Activated T-cell treated with anti-CD3 and anti-CD28 coated beads, Interleukin-2, amount 50 U/mL, for 24 hours (primary cell): Measurements from ENCODE around the gene MTNR1B.

Experiments used
- DNase-seq: peaks from one replicate; pipeline ENCODE4 v3.0.0-alpha.2; 2020
- H3K27ac Mint-ChIP-seq: 2 replicates; pipeline ENCODE4 v1.8.0; 2020; ENCODE audit warnings: mild to moderate bottlenecking, mixed read lengths
- H3K27me3 Mint-ChIP-seq: 2 replicates; pipeline ENCODE4 v1.8.0; 2020; ENCODE audit warnings: mixed read lengths
- H3K36me3 Mint-ChIP-seq: 2 replicates; pipeline ENCODE4 v1.8.0; 2020; ENCODE audit warnings: low read depth, mixed read lengths
- H3K4me1 Mint-ChIP-seq: 2 replicates; pipeline ENCODE4 v1.8.0; 2020; ENCODE audit warnings: low read depth, mixed read lengths
- H3K4me3 Mint-ChIP-seq: 2 replicates; pipeline ENCODE4 v1.8.0; 2020; ENCODE audit warnings: mild to moderate bottlenecking, moderate library complexity, mixed read lengths
- H3K9me3 Mint-ChIP-seq: 2 replicates; pipeline ENCODE4 v1.8.0; 2020; ENCODE audit warnings: mixed read lengths

Gene MTNR1B

DNA sequence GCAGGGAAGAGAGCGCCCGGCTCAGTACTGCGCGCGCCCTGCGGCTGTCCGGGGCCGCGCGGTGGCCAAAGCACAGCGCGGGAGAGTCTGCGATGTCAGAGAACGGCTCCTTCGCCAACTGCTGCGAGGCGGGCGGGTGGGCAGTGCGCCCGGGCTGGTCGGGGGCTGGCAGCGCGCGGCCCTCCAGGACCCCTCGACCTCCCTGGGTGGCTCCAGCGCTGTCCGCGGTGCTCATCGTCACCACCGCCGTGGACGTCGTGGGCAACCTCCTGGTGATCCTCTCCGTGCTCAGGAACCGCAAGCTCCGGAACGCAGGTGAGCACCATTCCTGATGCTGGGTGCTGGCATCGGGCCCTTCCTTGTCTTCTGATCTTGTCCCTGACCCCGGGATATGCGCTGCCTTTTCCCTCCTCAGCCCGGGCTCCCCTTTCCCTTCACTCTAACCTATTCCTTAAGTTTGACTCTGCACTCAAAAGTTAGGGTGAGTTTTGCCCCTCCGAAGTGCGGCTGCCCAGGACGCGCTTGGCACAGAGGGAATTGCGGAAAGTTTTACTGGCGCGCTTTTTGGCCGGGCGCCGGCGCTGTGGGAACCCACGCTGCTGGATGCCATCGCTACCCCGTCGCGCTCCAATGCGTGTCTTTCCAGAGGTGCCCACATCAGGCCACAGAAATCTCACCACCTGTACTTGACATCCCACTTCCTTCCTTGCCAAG is at the start of gene MTNR1B:
Gene MTNR1B, plus strand, starts transcription at position 18 of the 714 bp plus-strand sequence. Its CDS starts 75 bp downstream, at position 93.
- no peak for DNase-seq
- Mint-ChIP-seq H3K27ac (no peak within 1 kb of the TSS), H3K9me3 (no peaks in the 10 kb centered on the region), H3K4me3 (no peak within 1 kb of the TSS), H3K27me3 (peaks cover 24% of the 10 kb centered on the region), H3K36me3 (no peaks in the 10 kb centered on the region), H3K4me1 (peaks cover 5% of the 10 kb centered on the region)

- Mint-ChIP-seq H3K36me3 (no peaks in the 10 kb centered on the region), H3K4me1 (no peaks in the 10 kb centered on the region), H3K9me3 (no peaks in the 10 kb centered on the region), H3K4me3 (no peak overlapping the region), H3K27me3 (no peaks in the 10 kb centered on the region), H3K27ac (no peak overlapping the region)
- DNase-seq: no peak
Observed at GRCh38 chr11:92920331-92920730, 49.1 kb upstream of the MTNR1B start.

DNA sequence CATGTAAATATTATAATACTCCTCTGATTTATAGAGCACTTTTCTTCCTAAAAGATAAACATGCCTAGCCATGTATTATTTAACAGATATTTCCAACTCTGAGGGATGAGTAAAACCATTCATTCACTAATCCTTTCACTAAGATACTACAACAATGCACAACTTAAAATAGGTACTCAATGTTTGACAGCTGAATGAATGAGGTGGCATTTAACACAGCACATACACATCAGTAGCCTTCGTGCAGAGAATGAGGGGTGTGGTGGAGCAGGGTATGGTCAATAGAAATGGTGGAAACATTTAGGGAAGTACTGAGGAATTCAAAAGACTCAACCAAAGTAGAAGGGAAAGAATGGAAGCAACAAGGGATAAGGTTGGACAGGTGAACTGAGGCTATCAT is 46.7 kb upstream of the MTNR1B start:
- no peaks in the 10 kb centered on the region for H3K36me3 Mint-ChIP-seq

DNA sequence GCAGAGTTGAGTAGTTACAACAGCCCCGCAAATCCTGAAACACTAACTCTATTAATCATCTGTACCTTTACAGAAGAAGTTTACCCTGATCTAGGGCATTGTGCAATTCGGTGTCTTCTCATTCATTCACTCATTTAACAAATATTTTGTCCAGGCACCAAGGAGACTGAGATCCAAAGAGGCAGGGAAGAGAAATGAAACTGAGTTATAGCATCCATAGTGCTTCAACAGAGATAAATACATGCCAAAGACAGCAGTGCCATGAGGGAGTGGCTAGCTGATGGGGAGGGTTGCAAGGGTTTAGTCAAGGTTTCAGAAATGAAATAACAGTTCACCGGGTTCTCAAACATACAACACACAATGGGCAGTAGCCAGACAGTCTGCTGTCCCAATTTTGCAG is 40.2 kb upstream of the MTNR1B start:
- Mint-ChIP-seq H3K9me3 (no peaks in the 10 kb centered on the region), H3K36me3 (no peaks in the 10 kb centered on the region), H3K27me3 (peaks cover 7% of the 10 kb centered on the region), H3K4me3 (no peak overlapping the region), H3K27ac (no peak overlapping the region), H3K4me1 (no peaks in the 10 kb centered on the region)
- no peak for DNase-seq

More for the DNA sequence above, 46.7 kb upstream of the MTNR1B start:
- no peak overlapping the region for H3K4me3 Mint-ChIP-seq
- H3K9me3 Mint-ChIP-seq: no peaks in the 10 kb centered on the region
- DNase-seq: no peak
- H3K27ac Mint-ChIP-seq: no peak overlapping the region
- no peaks in the 10 kb centered on the region for H3K4me1 Mint-ChIP-seq
- no peaks in the 10 kb centered on the region for H3K27me3 Mint-ChIP-seq

DNA sequence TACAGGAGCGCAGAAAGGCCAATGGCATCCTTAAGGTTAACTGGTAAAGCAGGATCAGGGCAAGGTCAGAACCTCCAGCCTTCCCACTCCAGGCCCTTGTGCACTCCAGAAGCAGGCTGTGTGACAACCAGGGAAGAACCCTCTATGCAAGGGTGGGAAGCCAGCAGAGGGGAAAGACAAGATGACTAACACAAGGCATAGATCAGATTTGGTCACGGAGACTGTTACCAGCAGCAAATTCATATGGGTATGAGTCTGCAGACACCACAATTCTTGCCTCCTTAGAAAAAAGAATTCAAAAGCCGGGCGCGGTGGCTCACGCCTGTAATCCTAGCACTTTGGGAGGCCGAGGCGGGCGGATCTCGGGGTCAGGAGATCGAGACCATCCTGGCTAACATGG is 39.8 kb upstream of the MTNR1B start:
- Mint-ChIP-seq H3K27me3 (peaks cover 7% of the 10 kb centered on the region), H3K4me3 (no peak overlapping the region), H3K9me3 (no peaks in the 10 kb centered on the region), H3K4me1 (no peaks in the 10 kb centered on the region), H3K36me3 (no peaks in the 10 kb centered on the region), H3K27ac (no peak overlapping the region)
- no peak for DNase-seq

DNA sequence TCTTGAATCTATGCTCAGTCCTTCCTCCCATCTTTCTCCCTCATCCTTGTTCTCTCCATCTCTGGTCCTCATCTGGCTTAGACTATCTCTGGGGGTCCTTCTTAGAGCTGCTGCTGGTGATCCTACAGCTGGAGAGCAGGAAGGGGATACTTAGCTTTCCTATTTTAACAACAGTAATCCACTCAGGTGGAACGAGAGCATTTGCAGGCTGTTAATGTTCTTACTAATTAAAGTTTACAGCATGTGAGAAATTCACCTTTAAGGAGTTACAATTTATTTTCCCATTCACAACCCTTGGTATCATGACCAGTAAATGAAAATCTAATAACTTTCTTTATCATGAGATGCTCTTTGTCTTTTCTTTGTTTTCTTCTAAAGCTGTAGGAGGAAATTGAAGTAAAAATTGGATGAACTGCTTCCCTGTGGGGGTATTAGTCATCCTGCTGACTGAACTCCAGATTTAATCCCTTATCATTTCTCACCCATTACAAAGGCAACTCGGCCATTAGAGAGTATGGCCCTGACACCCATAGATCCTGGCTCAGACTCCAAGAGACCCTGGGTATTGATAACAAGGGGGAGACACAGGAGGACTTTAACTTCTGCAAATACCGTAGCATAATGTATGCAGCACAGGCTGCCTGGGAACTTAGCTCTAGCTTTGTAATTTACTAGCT is 37.6 kb upstream of the MTNR1B start:
- Mint-ChIP-seq H3K27me3 (peaks cover 7% of the 10 kb centered on the region), H3K9me3 (no peaks in the 10 kb centered on the region), H3K4me1 (no peaks in the 10 kb centered on the region), H3K27ac (no peak overlapping the region), H3K36me3 (no peaks in the 10 kb centered on the region), H3K4me3 (no peak overlapping the region)
- no peak for DNase-seq

GRCh38 chr11:92939305-92939704 is 30.1 kb upstream of the MTNR1B start:
- peaks cover 15% of the 10 kb centered on the region for H3K27me3 Mint-ChIP-seq
- no peak for DNase-seq
- no peak overlapping the region for H3K27ac Mint-ChIP-seq
- H3K9me3 Mint-ChIP-seq: no peaks in the 10 kb centered on the region
- no peak overlapping the region for H3K4me3 Mint-ChIP-seq
- no peaks in the 10 kb centered on the region for H3K36me3 Mint-ChIP-seq
- no peaks in the 10 kb centered on the region for H3K4me1 Mint-ChIP-seq

DNA sequence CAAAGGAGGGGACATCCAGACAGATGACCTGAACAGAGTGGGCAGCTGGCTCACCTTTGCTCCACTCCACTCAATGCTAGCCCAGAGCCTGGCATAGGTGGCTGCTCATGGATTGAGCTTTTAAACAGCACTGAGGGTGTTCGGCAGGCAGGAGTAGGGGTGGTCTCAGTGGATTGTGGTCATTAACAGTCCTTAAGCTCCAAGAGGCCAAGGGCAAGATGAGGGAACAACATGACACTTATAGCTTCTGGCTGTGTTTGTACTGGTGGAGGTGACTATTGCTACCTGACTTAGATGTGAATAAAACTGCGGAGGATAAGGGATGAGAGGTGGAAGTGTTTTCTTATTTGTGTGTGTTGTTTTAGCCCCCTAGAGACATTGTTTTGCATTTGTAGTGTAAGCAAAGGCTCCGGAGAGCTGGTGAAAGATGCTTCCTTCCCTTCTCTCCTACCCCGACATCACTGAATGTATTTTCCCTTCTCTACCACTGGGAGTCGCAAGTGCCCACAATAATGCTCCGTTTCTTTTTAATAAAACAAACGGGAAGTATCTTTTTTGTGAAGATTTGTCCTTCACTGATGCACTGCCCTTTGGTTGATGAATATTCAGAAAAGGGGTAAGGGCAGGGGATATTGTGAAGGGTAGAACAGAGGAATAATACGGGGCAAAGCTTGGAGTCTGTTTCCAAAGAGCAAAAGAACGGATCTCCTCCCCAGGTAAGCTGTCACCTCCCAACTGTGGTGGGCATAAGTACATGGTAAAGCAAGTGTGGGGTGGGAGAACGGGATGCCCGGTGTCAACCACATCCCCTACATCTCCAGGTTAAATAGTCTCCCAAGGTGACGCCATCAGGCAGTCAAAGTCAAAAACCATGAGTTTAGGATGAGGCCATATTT is 27.5 kb upstream of the MTNR1B start:
- peaks cover 15% of the 10 kb centered on the region for H3K27me3 Mint-ChIP-seq
- no peaks in the 10 kb centered on the region for H3K36me3 Mint-ChIP-seq
- no peak for DNase-seq
- no peak overlapping the region for H3K27ac Mint-ChIP-seq
- no peaks in the 10 kb centered on the region for H3K4me1 Mint-ChIP-seq
- no peaks in the 10 kb centered on the region for H3K9me3 Mint-ChIP-seq
- no peak overlapping the region for H3K4me3 Mint-ChIP-seq

- Mint-ChIP-seq H3K27me3 (peaks cover 21% of the 10 kb centered on the region), H3K36me3 (no peaks in the 10 kb centered on the region), H3K4me1 (no peaks in the 10 kb centered on the region), H3K9me3 (peaks cover 11% of the 10 kb centered on the region), H3K27ac (no peak overlapping the region), H3K4me3 (no peak overlapping the region)
- no peak for DNase-seq
Observed at GRCh38 chr11:92946707-92947106, 22.7 kb upstream of the MTNR1B start.

DNA sequence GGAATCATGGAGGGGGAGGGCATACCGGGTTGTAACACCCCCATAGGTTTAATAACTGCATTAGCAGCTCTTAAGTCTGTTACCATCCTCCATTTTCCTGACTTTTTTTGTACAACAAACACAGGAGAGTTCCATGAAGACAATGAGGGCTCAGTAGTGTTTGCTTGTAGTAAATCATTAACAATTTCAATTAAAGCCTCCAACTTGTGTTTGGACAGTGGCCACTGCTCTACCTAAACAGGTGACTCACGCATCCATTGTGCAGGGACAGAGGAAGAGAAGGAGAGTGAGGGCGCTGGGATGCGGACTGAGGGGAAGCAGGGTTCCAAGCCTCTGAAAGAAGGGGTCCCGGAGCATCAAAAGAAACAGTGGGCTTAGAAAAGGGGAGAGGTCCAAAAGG is 21.3 kb upstream of the MTNR1B start:
- Mint-ChIP-seq H3K36me3 (no peaks in the 10 kb centered on the region), H3K27ac (no peak overlapping the region), H3K27me3 (peaks cover 9% of the 10 kb centered on the region), H3K4me1 (no peaks in the 10 kb centered on the region), H3K4me3 (no peak overlapping the region), H3K9me3 (peaks cover 11% of the 10 kb centered on the region)
- no peak for DNase-seq

GRCh38 chr11:92954003-92954402 is 15.4 kb upstream of the MTNR1B start:
- DNase-seq: no peak
- Mint-ChIP-seq H3K4me3 (no peak overlapping the region), H3K36me3 (no peaks in the 10 kb centered on the region), H3K9me3 (peaks cover 5% of the 10 kb centered on the region), H3K4me1 (peaks cover 2% of the 10 kb centered on the region), H3K27ac (no peak overlapping the region), H3K27me3 (peaks cover 5% of the 10 kb centered on the region)

DNA sequence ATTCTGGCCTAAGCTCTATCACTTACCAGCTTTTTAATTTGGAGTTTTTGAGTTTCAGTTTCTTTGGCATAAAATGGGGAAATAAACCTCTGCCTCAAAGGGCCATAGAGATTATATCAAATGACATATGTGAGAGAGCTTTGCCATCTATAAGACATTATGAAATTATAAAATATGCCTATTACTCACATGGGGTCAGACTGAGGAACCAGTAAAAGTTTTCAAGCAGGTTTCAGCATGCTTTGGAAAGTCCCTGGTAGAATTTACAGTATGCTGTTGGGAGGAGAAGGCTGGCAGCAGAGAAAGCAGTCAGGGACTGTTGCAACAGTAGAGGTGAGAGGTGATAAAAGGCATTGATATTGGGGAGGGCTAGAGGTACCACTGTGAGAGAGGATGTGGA is 13.6 kb upstream of the MTNR1B start:
- Mint-ChIP-seq H3K4me1 (peaks cover 2% of the 10 kb centered on the region), H3K27ac (no peak overlapping the region), H3K36me3 (no peaks in the 10 kb centered on the region), H3K9me3 (no peaks in the 10 kb centered on the region), H3K27me3 (peaks cover 5% of the 10 kb centered on the region), H3K4me3 (no peak overlapping the region)
- DNase-seq: no peak

DNA sequence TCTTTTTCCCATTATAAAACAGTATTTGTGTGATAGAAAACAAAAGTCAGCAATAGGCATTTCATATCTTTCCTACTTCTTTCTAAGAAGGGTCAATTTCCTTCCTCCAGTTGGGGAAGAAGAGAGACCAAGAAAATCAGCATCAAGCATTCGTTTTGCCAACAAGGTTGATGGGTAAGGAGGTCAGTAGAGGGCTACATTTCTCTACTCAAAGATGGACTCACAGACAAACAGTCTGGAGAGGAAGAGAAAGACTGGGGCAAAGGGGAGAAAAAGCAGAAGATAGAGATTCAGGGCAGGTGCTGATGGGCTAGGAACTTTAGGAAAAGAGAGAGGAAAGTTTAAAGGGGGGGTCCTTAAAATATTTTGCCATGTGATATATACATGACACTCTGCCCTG is 8.6 kb upstream of the MTNR1B start:
- peaks cover 2% of the 10 kb centered on the region for H3K4me1 Mint-ChIP-seq
- H3K4me3 Mint-ChIP-seq: no peak overlapping the region
- H3K9me3 Mint-ChIP-seq: no peaks in the 10 kb centered on the region
- no peak overlapping the region for H3K27ac Mint-ChIP-seq
- H3K27me3 Mint-ChIP-seq: peaks cover 12% of the 10 kb centered on the region
- DNase-seq: no peak
- H3K36me3 Mint-ChIP-seq: no peaks in the 10 kb centered on the region

DNA sequence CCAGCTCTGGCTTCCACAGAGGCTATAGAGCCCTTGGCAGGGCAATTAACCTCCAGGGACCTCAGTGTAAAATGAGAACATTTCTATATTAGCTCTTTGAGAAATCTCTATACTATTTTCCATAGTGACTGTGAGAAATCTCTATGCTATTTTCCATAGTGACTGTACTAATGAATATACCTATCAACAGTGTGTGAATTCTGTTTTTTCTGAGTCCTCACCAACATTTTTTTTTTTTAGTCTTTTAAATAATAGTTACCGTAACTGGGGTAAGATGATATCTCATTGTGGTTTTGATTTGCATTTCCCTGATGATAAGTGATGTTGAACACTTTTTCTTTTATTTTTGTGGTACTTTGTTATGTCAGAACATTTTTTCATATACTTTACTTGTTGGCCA is 7.0 kb upstream of the MTNR1B start:
- no peaks in the 10 kb centered on the region for H3K36me3 Mint-ChIP-seq
- no peaks in the 10 kb centered on the region for H3K9me3 Mint-ChIP-seq
- H3K27me3 Mint-ChIP-seq: peaks cover 12% of the 10 kb centered on the region
- no peak for DNase-seq
- H3K27ac Mint-ChIP-seq: no peak overlapping the region
- no peak overlapping the region for H3K4me3 Mint-ChIP-seq
- H3K4me1 Mint-ChIP-seq: peaks cover 5% of the 10 kb centered on the region

- Mint-ChIP-seq H3K36me3 (no peaks in the 10 kb centered on the region), H3K4me1 (peaks cover 5% of the 10 kb centered on the region), H3K27ac (no peak overlapping the region), H3K4me3 (no peak overlapping the region), H3K9me3 (no peaks in the 10 kb centered on the region), H3K27me3 (peaks cover 6% of the 10 kb centered on the region)
- DNase-seq: no peak
Observed at GRCh38 chr11:92964471-92964870, 5.0 kb upstream of the MTNR1B start.
